Erythroblast (primary cell): ENCODE results near the gene RAB44.

Experiments
- GATA1 ChIP-seq: IDR thresholded peaks from 2 replicates; pipeline ENCODE4 v1.6.1; 2011; ENCODE audit warnings: low read depth, mild to moderate bottlenecking, control low read depth, low read length, moderate library complexity
- POLR2A ChIP-seq: IDR thresholded peaks from 2 replicates; pipeline ENCODE4 v1.6.1; 2011; ENCODE audit warnings: mild to moderate bottlenecking, low read length

DNA sequence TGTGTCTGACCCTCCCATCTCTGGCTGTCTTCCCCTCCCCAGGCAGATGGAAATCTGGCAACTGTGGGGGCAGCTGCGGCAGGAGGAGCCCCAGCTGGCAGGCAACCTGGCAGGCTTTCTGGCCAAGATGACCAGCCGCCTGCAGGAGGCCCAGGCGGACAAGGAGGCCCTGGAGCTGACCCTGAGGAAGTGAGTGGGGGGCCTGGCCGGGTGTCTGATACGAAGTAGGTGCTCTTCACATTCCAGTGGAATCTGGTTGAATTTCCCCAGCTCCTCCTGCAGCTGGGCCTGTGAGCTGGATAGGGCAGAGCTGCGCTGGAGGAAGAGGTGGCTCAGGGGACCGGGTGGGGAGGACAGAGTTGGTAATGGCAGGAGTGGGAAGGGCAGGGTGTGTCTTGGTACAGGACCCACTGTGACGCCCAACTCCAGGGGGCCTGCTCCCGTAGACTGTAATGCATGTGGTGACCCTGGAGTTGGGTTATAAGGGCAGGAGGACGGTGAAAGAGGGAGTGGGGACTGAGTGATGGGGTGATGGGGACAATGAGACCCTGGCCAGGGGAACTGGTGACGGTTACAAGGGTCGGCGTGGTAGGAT lies 19.7 kb downstream of the RAB44 start:
- TF ChIP-seq POLR2A: no peak
- TF ChIP-seq GATA1: no peak
